ENCODE results near the gene LTK.
"Not testable (repeated sequence)": the region's sequence is repeated elsewhere in the genome, so short reads cannot be mapped to it uniquely, and the experiment has no call there.

LTK gene

GRCh38 chr15:41480396-41481140, 33.1 kb downstream of the LTK start:
- no peak for TF ChIP-seq CTCF (IDR thresholded peaks at IDR 0.05; ENCODE audit: insufficient read depth, low read length, missing control alignments)
- ChIA-PET CTCF (interaction anchor here (1.3 to 2.8 kb wide), 3 partner anchors 14 to 424 kb away, joined by 3 to 12 read pairs (median 3); no protein-coding TSS in a partner anchor), POLR2A (no interaction called here)
- no peak overlapping the region for H3K4me3 ChIP-seq (ENCODE audit: low read depth, low read length)
- no peak for DNase-seq (ENCODE audit: low read depth, low spot score)

DNA sequence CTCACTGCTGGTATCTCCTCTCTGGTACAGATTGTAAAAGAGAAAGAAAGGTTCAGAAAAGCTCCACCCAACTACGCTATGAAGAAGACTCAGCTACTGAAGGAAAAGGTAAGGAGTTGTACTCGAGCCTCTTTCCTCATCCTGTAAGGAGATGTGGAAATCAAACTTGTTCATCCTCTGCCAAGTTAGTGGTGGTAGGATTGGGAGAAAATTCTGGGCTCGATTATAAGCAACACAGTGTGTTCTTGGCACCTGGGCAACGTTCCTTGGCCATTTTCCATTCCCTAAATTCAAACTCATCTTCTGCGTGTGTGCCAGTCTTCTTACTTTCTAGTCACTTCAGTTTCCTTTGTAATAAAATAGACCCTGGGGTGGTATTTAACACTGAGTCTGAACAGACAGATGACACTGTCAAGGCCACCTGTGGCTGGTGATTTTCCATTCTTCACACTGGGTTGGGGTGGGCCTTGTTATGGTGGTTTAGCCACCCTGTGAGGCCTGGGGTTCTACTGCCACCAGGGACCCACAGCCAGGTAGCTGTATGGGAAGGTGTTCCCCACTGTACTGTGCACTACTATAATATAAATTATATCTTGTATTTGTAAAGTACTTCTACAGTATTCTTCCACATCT, 37.1 kb downstream of the LTK start:
- no peak for TF ChIP-seq CTCF (IDR thresholded peaks at IDR 0.05; ENCODE audit: insufficient read depth, low read length, missing control alignments)
- H3K4me3 ChIP-seq (ENCODE audit: low read depth, low read length): no peak overlapping the region
- ChIA-PET POLR2A (interaction anchor here (1.9 kb wide), 1 partner anchor 8 kb away, joined by 4 read pairs; no protein-coding TSS in a partner anchor), CTCF (interaction anchor here (0.8 to 3.9 kb wide), 2 partner anchors 10 to 12 kb away, joined by 3 to 34 read pairs; no protein-coding TSS in a partner anchor)
- no peak for DNase-seq (ENCODE audit: low read depth, low spot score)

- ChIA-PET POLR2A (no interaction called here), CTCF (interaction anchor here (3.9 kb wide), 1 partner anchor 9 kb away, joined by 34 read pairs; no protein-coding TSS in a partner anchor)
- no peak overlapping the region for H3K4me3 ChIP-seq (ENCODE audit: low read depth, low read length)
- no peak for DNase-seq (ENCODE audit: low read depth, low spot score)
- TF ChIP-seq CTCF (IDR thresholded peaks at IDR 0.05; ENCODE audit: insufficient read depth, low read length, missing control alignments): no peak
These were observed 38.7 kb downstream of the LTK start for GRCh38 chr15:41474941-41475340.

- no peak for DNase-seq (ENCODE audit: low read depth, low spot score)
- no peak overlapping the region for H3K4me3 ChIP-seq (ENCODE audit: low read depth, low read length)
- CTCF ChIA-PET: interaction anchor here (3.9 kb wide), 1 partner anchor 8 kb away, joined by 34 read pairs; no protein-coding TSS in a partner anchor
- no peak for TF ChIP-seq CTCF (IDR thresholded peaks at IDR 0.05; ENCODE audit: insufficient read depth, low read length, missing control alignments)
- POLR2A ChIA-PET: no interaction called here
These were observed 39.2 kb downstream of the LTK start for GRCh38 chr15:41474436-41474835.

GRCh38 chr15:41473418-41473817, 40.2 kb downstream of the LTK start:
- no peak for DNase-seq (ENCODE audit: low read depth, low spot score)
- ChIA-PET CTCF (no interaction called here), POLR2A (no interaction called here)
- TF ChIP-seq CTCF (IDR thresholded peaks at IDR 0.05; ENCODE audit: insufficient read depth, low read length, missing control alignments): no peak
- no peak overlapping the region for H3K4me3 ChIP-seq (ENCODE audit: low read depth, low read length)

DNA sequence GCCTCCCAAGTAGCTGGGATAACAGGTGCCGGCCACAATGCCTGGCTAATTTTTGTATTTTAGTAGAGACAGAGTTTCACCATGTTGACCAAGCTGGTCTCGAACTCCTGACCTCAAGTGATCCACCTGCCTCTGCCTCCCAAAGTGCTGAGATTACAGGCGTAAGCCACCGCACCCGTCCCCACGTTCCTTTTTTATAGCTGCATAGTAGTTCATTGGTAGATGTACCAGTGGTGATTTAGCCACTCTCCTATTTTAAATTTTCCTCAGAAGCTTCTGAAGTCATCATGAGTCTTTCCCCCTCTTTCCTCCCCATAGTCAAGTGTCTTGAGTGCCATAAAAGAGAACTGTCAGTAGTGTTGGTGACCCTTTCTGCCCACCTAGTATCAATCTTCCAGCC, 44.0 kb downstream of the LTK start:
- POLR2A ChIA-PET: not testable (repeated sequence)

More for the DNA sequence above, 44.0 kb downstream of the LTK start:
- not testable (repeated sequence) for DNase-seq (ENCODE audit: low read depth, low spot score); H3K4me3 ChIP-seq (ENCODE audit: low read depth, low read length)
- CTCF ChIA-PET: interaction anchor here (1.1 to 1.3 kb wide), 2 partner anchors 9 to 10 kb away, joined by 3 to 4 read pairs; no protein-coding TSS in a partner anchor
